Heart right ventricle (tissue), 16 donors: ENCODE results near the gene TCTA. TPM values are rescaled to one million over a fixed set of nuclear protein-coding genes. Genes with fewer than 3 reads are reported as not detected.

Experiments
- ATAC-seq, 8 donors: fragments of 200-7000 bp; cut with Tn5 transposase; one replicate each; pipeline ENCODE4 v1.9.1; 2020; ENCODE audit warnings: mild to moderate bottlenecking in 8 of 8, moderate library complexity in 8 of 8, moderate number of reproducible peaks in 1 of 8
- DNase-seq, 2 donors: peaks; one replicate each; pipeline ENCODE4 v3.0.0-alpha.2; 2020
- H3K27ac ChIP-seq, 10 donors: fragments of 200-600 bp; sonication (generic) in 2 of 10; one replicate each; pipeline versions ENCODE4 v1.5.0 to v1.8.0; 2020 to 2022; ENCODE audit warnings: mild to moderate bottlenecking in 3 of 10
- H3K27me3 ChIP-seq, 7 donors: fragments of 200-600 bp; one replicate each; pipeline ENCODE4 v1.8.0; 2021 to 2022; ENCODE audit warnings: mild to moderate bottlenecking in 2 of 7
- H3K36me3 ChIP-seq, 9 donors: fragments of 200-600 bp; sonication (generic) in 1 of 9; one replicate each; pipeline versions ENCODE4 v1.5.0 to v1.8.0; 2020 to 2022; ENCODE audit warnings: mild to moderate bottlenecking in 2 of 9
- H3K4me1 ChIP-seq, 9 donors: fragments of 200-600 bp; sonication (generic) in 1 of 9; one replicate each; pipeline versions ENCODE4 v1.5.0 to v1.8.0; 2020 to 2022; ENCODE audit warnings: mild to moderate bottlenecking in 4 of 9
- H3K4me3 ChIP-seq, 10 donors: fragments of 200-600 bp; sonication (generic) in 2 of 10; one replicate each; pipeline versions ENCODE4 v1.5.0 to v1.8.0; 2020 to 2022; ENCODE audit warnings: mild to moderate bottlenecking in 7 of 10, moderate library complexity in 2 of 10
- H3K9me3 ChIP-seq, 11 donors: fragments of 200-600 bp in 10 of 11; sonication (generic) in 2 of 11; one replicate each; pipeline versions ENCODE4 v1.5.0 to v1.8.0; 2013 to 2022; ENCODE audit warnings: mild to moderate bottlenecking in 2 of 11, control low read depth in 1 of 11, moderate library complexity in 1 of 11
- CTCF ChIP-seq, 9 donors: fragments of 200-600 bp; sonication (generic) in 2 of 9; IDR thresholded peaks; one replicate each; pipeline versions ENCODE4 v1.5.0 to v1.8.0; 2021 to 2022; ENCODE audit warnings: antibody characterized with exemption in 9 of 9, mild to moderate bottlenecking in 5 of 9, moderate library complexity in 1 of 9
- WGBS, 2 donors: extraction: QIAGEN DNeasy Blood & Tissue Kit; methylation state at CpG; one replicate each; pipeline ENCODE4 v1.1.7; 2013; ENCODE audit warnings: inconsistent platforms in 1 of 2; 5-methylcytosine and 5-hydroxymethylcytosine counted together
- intact Hi-C, 10 donors: fragments of 100-400 bp; cut with DNase I; formaldehyde crosslinking; loops; one replicate each; pipeline versions ENCODE4 v1.11.1 to v1.14.2; 2022
- polyA plus RNA-seq, 2 donors: library from polyadenylated mRNA; stranded (reverse); fragments of 200-250 nt; gene quantifications; one replicate each; pipeline ENCODE4 v1.2.3, GENCODE V29; 2013
- total RNA-seq, 10 donors: library from RNA; stranded (reverse); fragmentation: NEBNext Ultra II Directional in 3 of 10; extraction: Animal tissue kit (Norgen Biotek cat#: 25700) in 3 of 10; gene quantifications; one replicate each; pipeline versions ENCODE4 v1.2.1 to v1.2.4, GENCODE V29; 2021 to 2023
- donor health status: Arrhythmogenic right ventricular cardiomyopathy.
- donor health status: ischemic (EF 13 %, LVEDD 7.1; RV severe dilation, severe dysfunction).
- donor health status: healthy with polysubstance abuse.
- donor health status: DM: no; HTN: yes; CAD: no.
- donor health status: DM: no; HTN: no; CAD: no.
- donor health status: ischemic (EF 25% LVEDD 6.9; RV normal size, moderate dysfunction).
- donor health status: ischemic (EF 25% LVEDD 5.7; RV mildly dilated, moderate dysfunction).
- donor health status: healthy.
- donor health status: DM: yes; HTN: yes; CAD: no.
- donor health status: Ischemic cardiomyopathy.
- donor health status: ischemic (EF 35%, LVEDD 5.7; RV mildly dilated, moderate dysfunction).
- donor health status: nonischemic (EF 11% LVEDD 7.7; RV severe dilation, severe dysfunction).
- donor health status: DM: yes; HTN: yes; CAD: no.
- donor health status: PGD.
- donor health status: ischemic (EF 29% LVEDD 5.4; RV normal size, mild dysfunction).
- donor health status: nonischemic (EF 23%, LVEDD 6.1; RV moderate dilation, normal function).

The TCTA gene
- total and polyA plus RNA-seq, 12 donors = 13.9 to 22.6 (median 17.6) TPM

- Histone ChIP-seq H3K36me3 (peaks cover 0 to 38% (median 30%) of the 10 kb centered on the region in 9 donors), H3K4me3 (no peak overlapping the region), H3K27ac (no peak overlapping the region), H3K9me3 (no peaks in the 10 kb centered on the region), H3K4me1 (peaks cover 0 to 69% (median 29%) of the 10 kb centered on the region in 9 donors), H3K27me3 (no peaks in the 10 kb centered on the region)
- 94 to 97% methylated on average over 1 of the region's 1 CpG for WGBS, 2 donors
- intact Hi-C loops = no loop called here
- ATAC-seq = peak in 2 of 8 donors; percentile 20 to 39
- TF ChIP-seq CTCF (IDR thresholded peaks at IDR 0.05) = no peak
- DNase-seq = no peak
Observed at GRCh38 chr3:49377483-49377882, 34.7 kb upstream of the TCTA start.

GRCh38 chr3:49378249-49378895 is 33.9 kb upstream of the TCTA start:
- WGBS, 2 donors = 66 to 68% methylated on average over 11 of the region's 11 CpGs
- intact Hi-C loops = no loop called here
- TF ChIP-seq CTCF (IDR thresholded peaks at IDR 0.05) = no peak
- DNase-seq (peak; percentile 11 to 17), ATAC-seq (peak; percentile 13 to 64 (median 49))
- H3K9me3 ChIP-seq = no peaks in the 10 kb centered on the region
- peaks cover 0 to 31% (median 23%) of the 10 kb centered on the region in 9 donors for H3K36me3 ChIP-seq
- H3K4me1 ChIP-seq = peaks cover 0 to 69% (median 31%) of the 10 kb centered on the region in 9 donors
- H3K27ac ChIP-seq = no peak overlapping the region
- no peak overlapping the region for H3K4me3 ChIP-seq
- no peaks in the 10 kb centered on the region for H3K27me3 ChIP-seq

- Histone ChIP-seq H3K27ac (no peak overlapping the region), H3K27me3 (no peaks in the 10 kb centered on the region), H3K4me3 (no peak overlapping the region), H3K4me1 (peaks cover 9 to 90% (median 56%) of the 10 kb centered on the region in 9 donors), H3K9me3 (no peaks in the 10 kb centered on the region), H3K36me3 (peaks cover 0 to 7% (median 0%) of the 10 kb centered on the region in 9 donors)
- TF ChIP-seq CTCF (IDR thresholded peaks at IDR 0.05) = no peak
- DNase-seq (no peak), ATAC-seq (peak in 2 of 8 donors; percentile 21 to 23)
- intact Hi-C loops = no loop called here
- 65 to 67% methylated on average over 5 of the region's 5 CpGs for WGBS, 2 donors
Observed at GRCh38 chr3:49383387-49383786, 28.8 kb upstream of the TCTA start.

- H3K27me3 ChIP-seq = no peaks in the 10 kb centered on the region
- DNase-seq (no peak), ATAC-seq (no peak)
- TF ChIP-seq CTCF (IDR thresholded peaks at IDR 0.05) = no peak
- H3K36me3 ChIP-seq = peaks cover 0 to 9% (median 0%) of the 10 kb centered on the region in 9 donors
- H3K27ac ChIP-seq = peak overlapping the region in 1 of 10 donors; percentile 61
- H3K4me1 ChIP-seq = peaks cover 9 to 90% (median 56%) of the 10 kb centered on the region in 9 donors
- H3K9me3 ChIP-seq = no peaks in the 10 kb centered on the region
- WGBS, 2 donors = 90 to 100% methylated on average over 1 of the region's 1 CpG
- H3K4me3 ChIP-seq = no peak overlapping the region
- intact Hi-C loops = no loop called here
Observed at GRCh38 chr3:49385617-49386016, 26.6 kb upstream of the TCTA start.
